ENCODE results near the gene HOXB4.

DNA sequence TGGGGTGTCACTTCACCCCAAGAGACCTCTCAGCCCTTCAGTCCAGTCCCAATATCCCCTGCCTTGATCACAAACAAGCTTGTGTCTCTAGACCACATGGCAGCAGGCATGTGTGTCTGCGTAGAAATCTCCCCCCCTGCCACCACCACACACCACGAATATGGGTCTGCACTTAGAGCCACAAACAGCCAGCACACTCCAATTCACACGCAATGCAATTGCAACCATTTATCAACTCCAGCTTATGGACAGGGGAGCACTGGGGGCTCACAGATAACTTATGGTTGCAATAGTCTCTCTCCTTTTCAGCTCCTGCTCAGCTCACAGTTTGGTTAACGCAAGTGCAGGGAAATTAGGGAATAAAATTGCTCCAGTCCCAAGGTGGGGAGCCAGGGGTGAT is 45.4 kb upstream of the HOXB4 start:
- TF ChIP-seq CTCF (IDR thresholded peaks at IDR 0.05 in 4 of 5, conservative IDR thresholded peaks at IDR 0.05 in 1 of 5): no peak
- TF ChIP-seq POLR2A (IDR thresholded peaks at IDR 0.05): no peak

Measured in gastrocnemius medialis (tissue), 4 donors.